ENCODE measurements around the gene RBM20. TPM values are rescaled to one million over a fixed set of nuclear protein-coding genes. Genes with fewer than 3 reads are reported as not detected.

Gene RBM20
- total RNA-seq, 1 experiment from 2014 or later, result 0.17 TPM

DNA sequence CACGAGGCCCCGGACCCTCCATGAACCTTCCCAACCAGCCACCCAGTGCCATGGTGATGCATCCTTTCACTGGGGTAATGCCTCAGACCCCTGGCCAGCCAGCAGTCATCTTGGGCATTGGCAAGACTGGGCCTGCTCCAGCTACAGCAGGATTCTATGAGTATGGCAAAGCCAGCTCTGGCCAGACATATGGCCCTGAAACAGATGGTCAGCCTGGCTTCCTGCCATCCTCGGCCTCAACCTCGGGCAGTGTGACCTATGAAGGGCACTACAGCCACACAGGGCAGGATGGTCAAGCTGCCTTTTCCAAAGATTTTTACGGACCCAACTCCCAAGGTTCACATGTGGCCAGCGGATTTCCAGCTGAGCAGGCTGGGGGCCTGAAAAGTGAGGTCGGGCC, 137.0 kb downstream of the RBM20 start:
- Histone ChIP-seq H3K23me2 (ENCODE audit: insufficient read length, low read depth, low read length, poor library complexity, severe bottlenecking) (no peaks in the 10 kb centered on the region), H3K18ac (ENCODE audit: insufficient read length, low read depth, low read length) (no peak overlapping the region), H2BK20ac (ENCODE audit: low read depth, low read length, poor library complexity, severe bottlenecking) (no peak overlapping the region), H3K4ac (ENCODE audit: low read depth, low read length) (no peak overlapping the region), H4K91ac (ENCODE audit: insufficient read length, low read depth, low read length) (no peak overlapping the region), H2AK5ac (ENCODE audit: insufficient read length, low read length) (no peak overlapping the region), H2BK12ac (ENCODE audit: insufficient read length, low read depth, low read length) (no peak overlapping the region), H3K23ac (ENCODE audit: insufficient read length, low read depth, low read length) (no peak overlapping the region), H3K4me1 (ENCODE audit: insufficient read depth, low read length) (no peaks in the 10 kb centered on the region), H3T11ph (ENCODE audit: low read length) (no peak overlapping the region), H2BK15ac (ENCODE audit: low read depth, low read length) (no peak overlapping the region), H3K56ac (ENCODE audit: insufficient read length, low read depth, low read length) (no peak overlapping the region), H4K20me1 (ENCODE audit: control insufficient read depth, insufficient read depth, insufficient read length) (no peaks in the 10 kb centered on the region), H4K8ac (replicated peaks; ENCODE audit: insufficient read length, low read depth, low read length) (no peak overlapping the region), H3K4me2 (ENCODE audit: insufficient read depth, insufficient read length, low read length) (no peak overlapping the region), H2AFZ (ENCODE audit: low read length) (no peak overlapping the region), H2BK5ac (ENCODE audit: insufficient read length, low read length) (no peak overlapping the region), H3K14ac (ENCODE audit: insufficient read depth, low read length) (no peak overlapping the region; the same call in 1 of the 2 replicates), H3K79me2 (ENCODE audit: insufficient read depth, low read length) (no peaks in the 10 kb centered on the region), H3K9ac (ENCODE audit: extremely low read depth, insufficient read length, low read length) (no peak overlapping the region), H3K79me1 (ENCODE audit: insufficient read depth, low read depth, low read length, poor library complexity, severe bottlenecking) (no peaks in the 10 kb centered on the region), H3K9me3 (ENCODE audit: control insufficient read depth, low read depth, low read length) (no peaks in the 10 kb centered on the region), H3K27me3 (ENCODE audit: insufficient read depth, low read length) (no peaks in the 10 kb centered on the region), H4K5ac (ENCODE audit: insufficient read length, low read depth, low read length) (no peak overlapping the region), H3K27ac (ENCODE audit: insufficient read length, low read depth, low read length) (no peak overlapping the region), H2BK120ac (ENCODE audit: low read depth, low read length, poor library complexity, severe bottlenecking) (no peak overlapping the region)
- Mint-ChIP-seq H3K4me3 (no peak overlapping the region), H3K4me1 (peaks cover 4% of the 10 kb centered on the region in 2 experiments), H3K36me3 (ENCODE audit: insufficient read depth in 1 of 3, low read depth in 3 of 3) (no peaks in the 10 kb centered on the region), H3K27ac (no peak overlapping the region), H3K27me3 (ENCODE audit: low read depth) (peaks cover 2% of the 10 kb centered on the region), H3K9me3 (no peaks in the 10 kb centered on the region)
- no CpG with 5 or more reads among the region's 7 CpGs for WGBS (ENCODE audit: extremely low coverage, insufficient read length, low lambda C conversion rate)
- TF ChIP-seq, protein P1, sequence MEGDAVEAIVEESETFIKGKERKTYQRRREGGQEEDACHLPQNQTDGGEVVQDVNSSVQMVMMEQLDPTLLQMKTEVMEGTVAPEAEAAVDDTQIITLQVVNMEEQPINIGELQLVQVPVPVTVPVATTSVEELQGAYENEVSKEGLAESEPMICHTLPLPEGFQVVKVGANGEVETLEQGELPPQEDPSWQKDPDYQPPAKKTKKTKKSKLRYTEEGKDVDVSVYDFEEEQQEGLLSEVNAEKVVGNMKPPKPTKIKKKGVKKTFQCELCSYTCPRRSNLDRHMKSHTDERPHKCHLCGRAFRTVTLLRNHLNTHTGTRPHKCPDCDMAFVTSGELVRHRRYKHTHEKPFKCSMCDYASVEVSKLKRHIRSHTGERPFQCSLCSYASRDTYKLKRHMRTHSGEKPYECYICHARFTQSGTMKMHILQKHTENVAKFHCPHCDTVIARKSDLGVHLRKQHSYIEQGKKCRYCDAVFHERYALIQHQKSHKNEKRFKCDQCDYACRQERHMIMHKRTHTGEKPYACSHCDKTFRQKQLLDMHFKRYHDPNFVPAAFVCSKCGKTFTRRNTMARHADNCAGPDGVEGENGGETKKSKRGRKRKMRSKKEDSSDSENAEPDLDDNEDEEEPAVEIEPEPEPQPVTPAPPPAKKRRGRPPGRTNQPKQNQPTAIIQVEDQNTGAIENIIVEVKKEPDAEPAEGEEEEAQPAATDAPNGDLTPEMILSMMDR (conservative IDR thresholded peaks at IDR 0.05), result no peak
- DNase-seq, result no peak
